HepG2 (cell line): ENCODE data around the gene TRIM28. TPM values are rescaled to one million over a fixed set of nuclear protein-coding genes. Genes with fewer than 3 reads are reported as not detected.

Source experiments
- GABPA ChIP-seq, 2 experiments: IDR thresholded peaks; 2 replicates each; pipeline ENCODE4 v1.6.1; 2011 to 2016; ENCODE audit warnings: low read depth in 2 of 2, low read length in 1 of 2, missing biosample characterization in 1 of 2, missing genetic modification characterization in 1 of 2
- KAT8 ChIP-seq: IDR thresholded peaks from 2 replicates; pipeline ENCODE4 v1.6.1; 2016; ENCODE audit warnings: missing genetic modification reagents, missing compliant biosample characterization
- LCORL ChIP-seq, 2 experiments: fragments of 450-650 bp in 1 of 2; sonication (generic) in 1 of 2; formaldehyde crosslinking in 1 of 2; IDR thresholded peaks; 2 replicates each; pipeline versions ENCODE4 v1.5.0 to v1.6.1; 2017 to 2020; ENCODE audit warnings: antibody characterized with exemption in 1 of 2, missing genetic modification reagents in 1 of 2
- ZNF230 ChIP-seq: sonication (generic); formaldehyde crosslinking; IDR thresholded peaks from 2 replicates; pipeline ENCODE4 v1.4.0; 2020; ENCODE audit warnings: mild to moderate bottlenecking, missing genetic modification reagents
- ZNF460 ChIP-seq: sonication (generic); formaldehyde crosslinking; IDR thresholded peaks from 2 replicates; pipeline ENCODE4 v1.5.1; 2020; ENCODE audit warnings: missing genetic modification reagents, mild to moderate bottlenecking, borderline replicate concordance
- ZNF546 ChIP-seq: sonication (generic); formaldehyde crosslinking; conservative IDR thresholded peaks from 2 replicates; pipeline ENCODE4 v1.8.1; 2023; ENCODE audit warnings: mild to moderate bottlenecking, missing genetic modification reagents
- ZNF670 ChIP-seq: sonication (generic); formaldehyde crosslinking; IDR thresholded peaks from 2 replicates; pipeline ENCODE4 v1.8.0; 2022; ENCODE audit warnings: mild to moderate bottlenecking, missing genetic modification reagents, borderline replicate concordance
- ZNF777 ChIP-seq: sonication (generic); formaldehyde crosslinking; IDR thresholded peaks from 2 replicates; pipeline ENCODE4 v1.4.0; 2020; ENCODE audit warnings: missing genetic modification reagents
- polyA plus RNA-seq, 8 experiments: library from polyadenylated mRNA; depleted of rRNA in 3 of 8; stranded (reverse) in 7 of 8; unstranded in 1 of 8; fragments of >200 nt; fragmentation: Illumina TruSeq in 4 of 8; extraction: Trizol in 4 of 8; gene quantifications; 2 replicates each; pipeline versions ENCODE4 v1.2.1 to v1.2.3, GENCODE V29; 2011 to 2016; ENCODE audit warnings: low read depth in 4 of 8, missing spikeins in 1 of 8, mixed read lengths in 1 of 8; ENCODE audit not compliant: insufficient read depth in 1 of 8
- total RNA-seq, 5 experiments: library from RNA; depleted of rRNA; stranded (reverse); fragments of >200 nt; fragmentation: Illumina TruSeq; extraction: Trizol; gene quantifications; 2 replicates each; pipeline ENCODE4 v1.2.3, GENCODE V29; 2016; ENCODE audit warnings: low read depth in 1 of 5
- TF ChIP-seq, protein P1 (sequence below): sonication (generic); formaldehyde crosslinking; IDR thresholded peaks from 2 replicates; pipeline ENCODE4 v1.5.0; 2020; ENCODE audit warnings: mild to moderate bottlenecking, missing genetic modification reagents, moderate library complexity
- TF ChIP-seq, protein P2 (sequence below): sonication (generic); formaldehyde crosslinking; IDR thresholded peaks from 2 replicates; pipeline ENCODE4 v1.5.0; 2020; ENCODE audit warnings: missing genetic modification reagents
- TF ChIP-seq, protein P3 (sequence below): IDR thresholded peaks from 2 replicates; pipeline ENCODE4 v1.6.1; 2016; ENCODE audit warnings: low read depth, control low read depth
- TF ChIP-seq, protein P4 (sequence below): sonication (generic); formaldehyde crosslinking; IDR thresholded peaks from 2 replicates; pipeline ENCODE4 v1.5.1; 2020; ENCODE audit warnings: mild to moderate bottlenecking, missing genetic modification reagents, moderate library complexity
- TF ChIP-seq, protein P5 (sequence below): sonication (generic); formaldehyde crosslinking; IDR thresholded peaks from 2 replicates; pipeline ENCODE4 v1.4.0; 2020; ENCODE audit warnings: missing genetic modification reagents, mild to moderate bottlenecking, borderline replicate concordance
- TF ChIP-seq, protein P6 (sequence below): sonication (generic); IDR thresholded peaks from 2 replicates; pipeline ENCODE4 v1.6.1; 2016; ENCODE audit warnings: low read depth, borderline replicate concordance

The TRIM28 gene
- total and polyA plus RNA-seq, 2 of the 13 experiments (the other 11 are each of a cell fraction or from before 2014, with no cell fraction given) = 361 to 439 TPM

DNA sequence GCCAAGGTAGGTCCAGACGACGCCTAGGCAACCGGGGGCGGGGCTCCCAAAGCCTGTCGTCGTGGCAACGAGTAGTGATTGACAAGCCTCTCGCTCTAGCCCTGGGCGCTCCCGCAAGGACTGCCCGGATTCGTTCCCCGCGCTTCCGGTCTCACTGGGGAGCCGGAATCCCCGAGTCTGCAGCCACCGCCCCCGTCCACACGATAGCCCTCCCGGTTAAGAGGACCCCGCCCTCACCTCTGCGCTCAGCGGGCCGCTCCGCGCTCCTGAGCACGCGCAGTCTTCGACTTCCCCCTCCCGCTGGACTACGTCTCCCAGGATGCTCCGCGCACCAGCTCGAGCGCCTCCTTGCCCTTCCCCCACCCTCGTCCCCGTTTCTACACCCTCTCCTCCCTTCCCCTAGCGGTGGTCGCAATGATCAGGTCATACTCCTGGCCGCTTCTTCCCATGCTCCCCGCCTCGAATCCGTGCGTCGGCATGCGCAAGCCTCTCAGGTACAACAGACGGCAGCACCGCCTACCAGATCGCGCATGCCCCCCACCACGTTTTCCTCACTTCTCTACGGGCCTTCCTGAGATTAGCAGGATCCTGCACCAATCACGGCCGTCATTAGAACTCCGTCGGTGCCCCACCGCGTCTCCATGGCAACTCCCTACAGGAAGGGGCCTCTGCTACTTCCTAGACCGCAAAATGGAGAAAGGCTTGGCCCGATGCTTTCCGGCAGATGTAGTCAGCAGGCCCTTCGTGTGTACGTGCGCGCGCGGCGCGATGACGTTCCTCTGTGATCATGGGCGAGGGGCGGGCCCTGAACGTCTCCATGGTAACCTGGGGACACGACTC is 29.2 kb downstream of the TRIM28 start, which contains the start of gene MZF1 (continued):
- TF ChIP-seq ZNF546 = no peak
- TF ChIP-seq, protein P1, sequence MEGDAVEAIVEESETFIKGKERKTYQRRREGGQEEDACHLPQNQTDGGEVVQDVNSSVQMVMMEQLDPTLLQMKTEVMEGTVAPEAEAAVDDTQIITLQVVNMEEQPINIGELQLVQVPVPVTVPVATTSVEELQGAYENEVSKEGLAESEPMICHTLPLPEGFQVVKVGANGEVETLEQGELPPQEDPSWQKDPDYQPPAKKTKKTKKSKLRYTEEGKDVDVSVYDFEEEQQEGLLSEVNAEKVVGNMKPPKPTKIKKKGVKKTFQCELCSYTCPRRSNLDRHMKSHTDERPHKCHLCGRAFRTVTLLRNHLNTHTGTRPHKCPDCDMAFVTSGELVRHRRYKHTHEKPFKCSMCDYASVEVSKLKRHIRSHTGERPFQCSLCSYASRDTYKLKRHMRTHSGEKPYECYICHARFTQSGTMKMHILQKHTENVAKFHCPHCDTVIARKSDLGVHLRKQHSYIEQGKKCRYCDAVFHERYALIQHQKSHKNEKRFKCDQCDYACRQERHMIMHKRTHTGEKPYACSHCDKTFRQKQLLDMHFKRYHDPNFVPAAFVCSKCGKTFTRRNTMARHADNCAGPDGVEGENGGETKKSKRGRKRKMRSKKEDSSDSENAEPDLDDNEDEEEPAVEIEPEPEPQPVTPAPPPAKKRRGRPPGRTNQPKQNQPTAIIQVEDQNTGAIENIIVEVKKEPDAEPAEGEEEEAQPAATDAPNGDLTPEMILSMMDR (CRISPR knock-in tag) = peak; percentile 50
- no peak for TF ChIP-seq ZNF670
- peak; percentile 96 for TF ChIP-seq ZNF777
- peak; percentile 69 for TF ChIP-seq GABPA (IDR thresholded peaks at IDR 0.05; ENCODE audit: low read depth, low read length)
- peak; percentile 89 for TF ChIP-seq GABPA (CRISPR knock-in tag; IDR thresholded peaks at IDR 0.05; ENCODE audit: low read depth)
- TF ChIP-seq LCORL (IDR thresholded peaks at IDR 0.05) = no peak
- peak; percentile 65 for TF ChIP-seq LCORL (CRISPR knock-in tag; IDR thresholded peaks at IDR 0.05)
- TF ChIP-seq ZNF230 (CRISPR knock-in tag) = no peak; the same call in 1 of the 2 replicates
- peak; percentile 74 for TF ChIP-seq KAT8 (CRISPR knock-in tag)
- TF ChIP-seq, protein P2, sequence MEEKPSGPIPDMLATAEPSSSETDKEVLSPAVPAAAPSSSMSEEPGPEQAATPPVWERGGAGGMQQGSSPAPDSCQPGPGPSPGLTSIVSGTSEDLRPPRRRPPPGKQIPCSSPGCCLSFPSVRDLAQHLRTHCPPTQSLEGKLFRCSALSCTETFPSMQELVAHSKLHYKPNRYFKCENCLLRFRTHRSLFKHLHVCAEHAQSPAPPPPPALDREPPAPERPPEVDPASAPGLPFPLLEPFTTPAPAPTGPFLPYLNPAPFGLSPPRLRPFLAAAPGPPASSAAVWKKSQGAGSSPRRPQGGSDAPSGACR (CRISPR knock-in tag) = peak; percentile 69; the same call in 1 of the 2 replicates
- TF ChIP-seq ZNF460 (CRISPR knock-in tag) = no peak
- TF ChIP-seq, protein P3, sequence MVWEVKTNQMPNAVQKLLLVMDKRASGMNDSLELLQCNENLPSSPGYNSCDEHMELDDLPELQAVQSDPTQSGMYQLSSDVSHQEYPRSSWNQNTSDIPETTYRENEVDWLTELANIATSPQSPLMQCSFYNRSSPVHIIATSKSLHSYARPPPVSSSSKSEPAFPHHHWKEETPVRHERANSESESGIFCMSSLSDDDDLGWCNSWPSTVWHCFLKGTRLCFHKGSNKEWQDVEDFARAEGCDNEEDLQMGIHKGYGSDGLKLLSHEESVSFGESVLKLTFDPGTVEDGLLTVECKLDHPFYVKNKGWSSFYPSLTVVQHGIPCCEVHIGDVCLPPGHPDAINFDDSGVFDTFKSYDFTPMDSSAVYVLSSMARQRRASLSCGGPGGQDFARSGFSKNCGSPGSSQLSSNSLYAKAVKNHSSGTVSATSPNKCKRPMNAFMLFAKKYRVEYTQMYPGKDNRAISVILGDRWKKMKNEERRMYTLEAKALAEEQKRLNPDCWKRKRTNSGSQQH (CRISPR knock-in tag) = peak; percentile 30; the same call in 1 of the 2 replicates
- TF ChIP-seq, protein P4, sequence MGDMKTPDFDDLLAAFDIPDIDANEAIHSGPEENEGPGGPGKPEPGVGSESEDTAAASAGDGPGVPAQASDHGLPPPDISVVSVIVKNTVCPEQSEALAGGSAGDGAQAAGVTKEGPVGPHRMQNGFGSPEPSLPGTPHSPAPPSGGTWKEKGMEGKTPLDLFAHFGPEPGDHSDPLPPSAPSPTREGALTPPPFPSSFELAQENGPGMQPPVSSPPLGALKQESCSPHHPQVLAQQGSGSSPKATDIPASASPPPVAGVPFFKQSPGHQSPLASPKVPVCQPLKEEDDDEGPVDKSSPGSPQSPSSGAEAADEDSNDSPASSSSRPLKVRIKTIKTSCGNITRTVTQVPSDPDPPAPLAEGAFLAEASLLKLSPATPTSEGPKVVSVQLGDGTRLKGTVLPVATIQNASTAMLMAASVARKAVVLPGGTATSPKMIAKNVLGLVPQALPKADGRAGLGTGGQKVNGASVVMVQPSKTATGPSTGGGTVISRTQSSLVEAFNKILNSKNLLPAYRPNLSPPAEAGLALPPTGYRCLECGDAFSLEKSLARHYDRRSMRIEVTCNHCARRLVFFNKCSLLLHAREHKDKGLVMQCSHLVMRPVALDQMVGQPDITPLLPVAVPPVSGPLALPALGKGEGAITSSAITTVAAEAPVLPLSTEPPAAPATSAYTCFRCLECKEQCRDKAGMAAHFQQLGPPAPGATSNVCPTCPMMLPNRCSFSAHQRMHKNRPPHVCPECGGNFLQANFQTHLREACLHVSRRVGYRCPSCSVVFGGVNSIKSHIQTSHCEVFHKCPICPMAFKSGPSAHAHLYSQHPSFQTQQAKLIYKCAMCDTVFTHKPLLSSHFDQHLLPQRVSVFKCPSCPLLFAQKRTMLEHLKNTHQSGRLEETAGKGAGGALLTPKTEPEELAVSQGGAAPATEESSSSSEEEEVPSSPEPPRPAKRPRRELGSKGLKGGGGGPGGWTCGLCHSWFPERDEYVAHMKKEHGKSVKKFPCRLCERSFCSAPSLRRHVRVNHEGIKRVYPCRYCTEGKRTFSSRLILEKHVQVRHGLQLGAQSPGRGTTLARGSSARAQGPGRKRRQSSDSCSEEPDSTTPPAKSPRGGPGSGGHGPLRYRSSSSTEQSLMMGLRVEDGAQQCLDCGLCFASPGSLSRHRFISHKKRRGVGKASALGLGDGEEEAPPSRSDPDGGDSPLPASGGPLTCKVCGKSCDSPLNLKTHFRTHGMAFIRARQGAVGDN (CRISPR knock-in tag) = peak; percentile 89
- TF ChIP-seq, protein P5, sequence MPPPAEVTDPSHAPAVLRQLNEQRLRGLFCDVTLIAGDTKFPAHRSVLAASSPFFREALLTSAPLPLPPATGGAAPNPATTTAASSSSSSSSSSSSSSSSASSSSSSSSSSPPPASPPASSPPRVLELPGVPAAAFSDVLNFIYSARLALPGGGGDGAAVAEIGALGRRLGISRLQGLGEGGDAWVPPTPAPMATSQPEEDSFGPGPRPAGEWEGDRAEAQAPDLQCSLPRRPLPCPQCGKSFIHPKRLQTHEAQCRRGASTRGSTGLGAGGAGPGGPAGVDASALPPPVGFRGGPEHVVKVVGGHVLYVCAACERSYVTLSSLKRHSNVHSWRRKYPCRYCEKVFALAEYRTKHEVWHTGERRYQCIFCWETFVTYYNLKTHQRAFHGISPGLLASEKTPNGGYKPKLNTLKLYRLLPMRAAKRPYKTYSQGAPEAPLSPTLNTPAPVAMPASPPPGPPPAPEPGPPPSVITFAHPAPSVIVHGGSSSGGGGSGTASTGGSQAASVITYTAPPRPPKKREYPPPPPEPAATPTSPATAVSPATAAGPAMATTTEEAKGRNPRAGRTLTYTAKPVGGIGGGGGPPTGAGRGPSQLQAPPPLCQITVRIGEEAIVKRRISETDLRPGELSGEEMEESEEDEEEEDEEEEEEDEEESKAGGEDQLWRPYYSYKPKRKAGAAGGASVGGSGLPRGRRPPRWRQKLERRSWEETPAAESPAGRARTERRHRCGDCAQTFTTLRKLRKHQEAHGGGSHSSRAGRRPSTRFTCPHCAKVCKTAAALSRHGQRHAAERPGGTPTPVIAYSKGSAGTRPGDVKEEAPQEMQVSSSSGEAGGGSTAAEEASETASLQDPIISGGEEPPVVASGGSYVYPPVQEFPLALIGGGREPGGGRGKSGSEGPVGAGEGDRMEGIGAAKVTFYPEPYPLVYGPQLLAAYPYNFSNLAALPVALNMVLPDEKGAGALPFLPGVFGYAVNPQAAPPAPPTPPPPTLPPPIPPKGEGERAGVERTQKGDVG (CRISPR knock-in tag) = no peak
- TF ChIP-seq, protein P6, sequence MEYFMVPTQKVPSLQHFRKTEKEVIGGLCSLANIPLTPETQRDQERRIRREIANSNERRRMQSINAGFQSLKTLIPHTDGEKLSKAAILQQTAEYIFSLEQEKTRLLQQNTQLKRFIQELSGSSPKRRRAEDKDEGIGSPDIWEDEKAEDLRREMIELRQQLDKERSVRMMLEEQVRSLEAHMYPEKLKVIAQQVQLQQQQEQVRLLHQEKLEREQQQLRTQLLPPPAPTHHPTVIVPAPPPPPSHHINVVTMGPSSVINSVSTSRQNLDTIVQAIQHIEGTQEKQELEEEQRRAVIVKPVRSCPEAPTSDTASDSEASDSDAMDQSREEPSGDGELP = peak; percentile 69; the same call in 1 of the 2 replicates
